ENCODE measurements around the gene PCDHB10.
"Not testable (repeated sequence)": the region's sequence is repeated elsewhere in the genome, so short reads cannot be mapped to it uniquely, and the experiment has no call there.

PCDHB10 gene

DNA sequence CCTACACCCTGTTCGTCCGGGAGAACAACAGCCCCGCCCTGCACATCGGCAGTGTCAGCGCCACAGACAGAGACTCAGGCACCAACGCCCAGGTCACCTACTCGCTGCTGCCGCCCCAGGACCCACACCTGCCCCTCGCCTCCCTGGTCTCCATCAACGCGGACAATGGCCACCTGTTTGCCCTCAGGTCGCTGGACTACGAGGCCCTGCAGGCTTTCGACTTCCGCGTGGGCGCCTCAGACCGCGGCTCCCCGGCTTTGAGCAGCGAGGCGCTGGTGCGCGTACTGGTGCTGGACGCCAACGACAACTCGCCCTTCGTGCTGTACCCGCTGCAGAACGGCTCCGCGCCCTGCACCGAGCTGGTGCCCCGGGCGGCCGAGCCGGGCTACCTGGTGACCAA, 3.5 kb upstream of the PCDHB10 start:
- DNase-seq = not testable (repeated sequence)

DNA sequence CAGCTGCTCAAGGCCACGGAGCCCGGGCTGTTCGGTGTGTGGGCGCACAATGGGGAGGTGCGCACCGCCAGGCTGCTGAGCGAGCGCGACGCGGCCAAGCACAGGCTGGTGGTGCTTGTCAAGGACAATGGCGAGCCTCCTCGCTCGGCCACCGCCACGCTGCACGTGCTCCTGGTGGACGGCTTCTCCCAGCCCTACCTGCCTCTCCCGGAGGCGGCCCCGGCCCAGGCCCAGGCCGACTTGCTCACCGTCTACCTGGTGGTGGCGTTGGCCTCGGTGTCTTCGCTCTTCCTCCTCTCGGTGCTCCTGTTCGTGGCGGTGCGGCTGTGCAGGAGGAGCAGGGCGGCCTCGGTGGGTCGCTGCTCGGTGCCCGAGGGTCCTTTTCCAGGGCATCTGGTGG, 3.0 kb upstream of the PCDHB10 start:
- not testable (repeated sequence) for DNase-seq

DNA sequence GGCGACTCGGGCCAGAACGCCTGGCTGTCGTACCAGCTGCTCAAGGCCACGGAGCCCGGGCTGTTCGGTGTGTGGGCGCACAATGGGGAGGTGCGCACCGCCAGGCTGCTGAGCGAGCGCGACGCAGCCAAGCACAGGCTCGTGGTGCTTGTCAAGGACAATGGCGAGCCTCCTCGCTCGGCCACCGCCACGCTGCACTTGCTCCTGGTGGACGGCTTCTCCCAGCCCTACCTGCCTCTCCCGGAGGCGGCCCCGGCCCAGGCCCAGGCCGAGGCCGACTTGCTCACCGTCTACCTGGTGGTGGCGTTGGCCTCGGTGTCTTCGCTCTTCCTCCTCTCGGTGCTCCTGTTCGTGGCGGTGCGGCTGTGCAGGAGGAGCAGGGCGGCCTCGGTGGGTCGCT, 2.2 kb downstream of the PCDHB10 start:
- DNase-seq = not testable (repeated sequence)

DNA sequence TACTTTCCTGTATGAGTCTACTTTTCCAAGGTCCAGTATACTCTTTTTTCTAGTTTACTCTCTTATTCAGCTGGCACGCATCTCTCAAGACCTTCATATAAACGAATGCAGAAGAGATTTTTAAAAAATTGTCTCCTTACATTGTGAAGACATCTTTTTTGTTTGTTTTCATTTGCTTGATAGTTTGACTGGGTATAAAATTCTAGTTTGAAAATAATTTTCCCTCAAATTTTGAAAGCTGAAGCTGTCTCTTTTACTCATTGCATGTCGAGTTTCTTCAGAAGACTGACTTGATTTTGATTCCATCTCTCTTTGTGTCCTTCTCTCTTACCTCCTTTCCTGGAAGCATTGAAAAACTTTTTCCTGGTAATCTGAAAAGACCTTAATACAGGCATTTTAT, 4.2 kb downstream of the PCDHB10 start:
- DNase-seq = no peak

DNA sequence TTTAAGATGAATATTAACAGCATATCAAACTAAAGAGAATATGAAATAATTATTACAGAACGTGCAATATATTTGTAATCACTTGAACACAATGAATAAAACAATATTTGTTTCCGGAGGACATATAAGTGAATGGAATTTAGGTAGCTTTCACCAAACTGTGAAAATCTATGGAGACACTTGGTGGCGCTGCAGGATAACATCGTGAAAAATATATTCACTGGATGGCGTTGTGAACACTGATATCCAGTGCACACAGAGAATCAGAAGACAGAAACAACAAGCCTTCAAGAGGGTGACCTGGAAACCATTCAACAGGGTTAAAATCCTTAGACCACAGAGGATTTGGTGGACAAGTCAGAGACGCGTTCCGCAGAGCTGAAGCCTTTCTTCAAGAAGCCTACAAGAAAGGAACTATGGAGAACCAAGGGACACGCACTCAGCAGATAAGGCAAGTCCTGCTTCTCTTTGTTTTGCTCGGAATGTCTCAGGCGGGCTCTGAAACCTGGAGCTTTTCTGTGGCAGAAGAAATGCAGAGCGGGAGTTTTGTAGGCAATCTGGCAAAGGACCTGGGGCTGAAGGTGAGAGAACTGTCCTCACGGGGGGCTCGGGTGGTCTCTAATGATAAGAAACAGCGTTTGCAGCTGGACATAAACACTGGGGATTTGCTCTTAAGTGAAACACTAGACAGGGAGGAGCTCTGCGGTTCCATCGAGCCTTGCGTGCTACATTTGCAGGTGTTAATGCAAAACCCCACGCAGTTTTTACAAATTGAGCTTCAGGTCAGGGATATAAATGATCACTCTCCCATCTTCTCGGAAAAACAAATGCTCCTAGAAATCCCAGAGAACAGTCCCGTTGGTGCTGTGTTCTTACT, 7.4 kb downstream of the PCDHB10 start, which contains the start of gene PCDHB11:
Gene PCDHB11, plus strand, starts transcription at position 269 of the 877 bp plus-strand sequence. Its CDS starts 148 bp downstream, at position 417.
- no peak for DNase-seq

DNA sequence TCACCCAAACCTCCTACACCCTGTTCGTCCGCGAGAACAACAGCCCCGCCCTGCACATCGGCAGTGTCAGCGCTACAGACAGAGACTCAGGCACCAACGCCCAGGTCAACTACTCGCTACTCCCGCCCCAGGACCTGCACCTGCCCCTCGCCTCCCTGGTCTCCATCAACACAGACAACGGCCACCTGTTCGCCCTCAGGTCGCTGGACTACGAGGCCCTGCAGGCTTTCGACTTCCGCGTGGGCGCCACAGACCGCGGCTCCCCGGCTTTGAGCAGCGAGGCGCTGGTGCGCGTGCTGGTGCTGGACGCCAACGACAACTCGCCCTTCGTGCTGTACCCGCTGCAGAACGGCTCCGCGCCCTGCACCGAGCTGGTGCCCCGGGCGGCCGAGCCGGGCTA, 9.0 kb downstream of the PCDHB10 start:
- DNase-seq = not testable (repeated sequence)

DNA sequence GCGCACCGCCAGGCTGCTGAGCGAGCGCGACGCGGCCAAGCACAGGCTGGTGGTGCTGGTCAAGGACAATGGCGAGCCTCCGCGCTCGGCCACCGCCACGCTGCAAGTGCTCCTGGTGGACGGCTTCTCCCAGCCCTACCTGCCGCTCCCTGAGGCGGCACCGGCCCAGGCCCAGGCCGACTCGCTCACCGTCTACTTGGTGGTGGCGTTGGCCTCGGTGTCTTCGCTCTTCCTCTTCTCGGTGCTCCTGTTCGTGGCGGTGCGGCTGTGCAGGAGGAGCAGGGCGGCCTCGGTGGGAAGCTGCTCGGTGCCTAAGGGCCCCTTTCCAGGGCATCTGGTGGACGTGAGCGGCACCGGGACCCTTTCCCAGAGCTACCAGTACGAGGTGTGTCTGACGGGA, 9.5 kb downstream of the PCDHB10 start:
- not testable (repeated sequence) for DNase-seq

DNA sequence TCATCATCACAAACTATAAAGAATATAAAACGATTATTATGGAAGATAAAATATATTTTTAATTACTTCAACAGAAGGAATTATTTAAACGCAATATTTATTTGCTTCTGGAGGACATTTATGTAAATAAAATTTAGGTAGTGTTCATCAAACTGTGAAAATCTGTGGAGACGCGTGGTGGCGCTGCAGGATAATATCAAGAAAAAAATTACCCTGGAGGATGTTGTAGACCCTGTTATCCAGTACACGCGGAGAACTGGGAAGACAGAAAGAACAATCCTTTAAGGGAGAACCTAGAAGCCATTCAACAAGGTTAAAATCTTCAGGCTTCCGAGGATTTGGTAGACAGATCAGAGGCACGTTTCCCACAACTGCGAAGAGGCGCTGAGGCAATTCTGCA, 16.3 kb downstream of the PCDHB10 start, which contains the start of gene PCDHB12:
Gene PCDHB12, plus strand, starts transcription at position 242 of the 400 bp plus-strand sequence. CDS start 189 bp downstream, outside the sequence.
- no peak for DNase-seq

DNA sequence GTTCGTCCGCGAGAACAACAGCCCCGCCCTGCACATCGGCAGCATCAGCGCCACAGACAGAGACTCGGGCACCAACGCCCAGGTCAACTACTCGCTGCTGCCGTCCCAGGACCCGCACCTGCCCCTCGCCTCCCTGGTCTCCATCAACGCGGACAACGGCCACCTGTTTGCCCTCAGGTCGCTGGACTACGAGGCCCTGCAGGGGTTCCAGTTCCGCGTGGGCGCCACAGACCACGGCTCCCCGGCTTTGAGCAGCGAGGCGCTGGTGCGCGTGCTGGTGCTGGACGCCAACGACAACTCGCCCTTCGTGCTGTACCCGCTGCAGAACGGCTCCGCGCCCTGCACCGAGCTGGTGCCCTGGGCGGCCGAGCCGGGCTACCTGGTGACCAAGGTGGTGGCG, 18.1 kb downstream of the PCDHB10 start:
- DNase-seq = not testable (repeated sequence)

DNA sequence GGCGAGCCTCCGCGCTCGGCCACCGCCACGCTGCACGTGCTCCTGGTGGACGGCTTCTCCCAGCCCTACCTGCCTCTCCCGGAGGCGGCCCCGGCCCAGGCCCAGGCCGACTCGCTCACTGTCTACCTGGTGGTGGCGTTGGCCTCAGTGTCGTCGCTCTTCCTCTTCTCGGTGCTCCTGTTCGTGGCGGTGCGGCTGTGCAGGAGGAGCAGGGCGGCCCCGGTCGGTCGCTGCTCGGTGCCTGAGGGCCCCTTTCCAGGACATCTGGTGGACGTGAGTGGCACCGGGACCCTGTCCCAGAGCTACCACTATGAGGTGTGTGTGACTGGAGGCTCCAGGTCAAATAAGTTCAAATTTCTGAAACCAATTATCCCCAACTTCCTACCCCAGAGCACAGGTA, 18.7 kb downstream of the PCDHB10 start:
- not testable (repeated sequence) for DNase-seq

DNA sequence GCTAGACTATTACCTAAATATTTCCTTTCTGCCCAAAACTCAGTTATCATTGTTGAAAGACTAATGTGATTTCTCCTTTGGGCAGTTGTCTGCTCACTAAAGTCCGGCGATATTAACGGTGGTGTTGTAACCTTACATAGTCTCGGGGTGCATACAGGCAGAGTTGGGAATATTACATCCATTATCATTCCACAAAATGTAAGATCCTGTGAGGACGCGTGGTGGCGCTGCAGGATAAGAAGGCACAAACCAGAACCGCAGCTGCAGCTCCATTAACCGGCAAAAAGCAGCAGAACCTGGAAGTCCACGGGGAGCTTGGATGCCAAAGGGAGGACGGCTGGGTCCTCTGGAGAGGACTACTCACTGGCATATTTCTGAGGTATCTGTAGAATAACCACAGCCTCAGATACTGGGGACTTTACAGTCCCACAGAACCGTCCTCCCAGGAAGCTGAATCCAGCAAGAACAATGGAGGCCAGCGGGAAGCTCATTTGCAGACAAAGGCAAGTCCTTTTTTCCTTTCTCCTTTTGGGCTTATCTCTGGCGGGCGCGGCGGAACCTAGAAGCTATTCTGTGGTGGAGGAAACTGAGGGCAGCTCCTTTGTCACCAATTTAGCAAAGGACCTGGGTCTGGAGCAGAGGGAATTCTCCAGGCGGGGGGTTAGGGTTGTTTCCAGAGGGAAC, 21.6 kb downstream of the PCDHB10 start, which contains the start of gene PCDHB13:
Gene PCDHB13, plus strand, starts transcription at position 264 of the 684 bp plus-strand sequence. Its CDS starts 205 bp downstream, at position 469.
- peak in 1 of 2 donors; percentile 13 for DNase-seq

DNA sequence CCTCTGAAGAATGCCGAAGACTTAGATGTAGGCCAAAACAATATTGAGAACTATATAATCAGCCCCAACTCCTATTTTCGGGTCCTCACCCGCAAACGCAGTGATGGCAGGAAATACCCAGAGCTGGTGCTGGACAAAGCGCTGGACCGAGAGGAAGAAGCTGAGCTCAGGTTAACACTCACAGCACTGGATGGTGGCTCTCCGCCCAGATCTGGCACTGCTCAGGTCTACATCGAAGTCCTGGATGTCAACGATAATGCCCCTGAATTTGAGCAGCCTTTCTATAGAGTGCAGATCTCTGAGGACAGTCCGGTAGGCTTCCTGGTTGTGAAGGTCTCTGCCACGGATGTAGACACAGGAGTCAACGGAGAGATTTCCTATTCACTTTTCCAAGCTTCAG, 22.4 kb downstream of the PCDHB10 start:
- not testable (repeated sequence) for DNase-seq

DNA sequence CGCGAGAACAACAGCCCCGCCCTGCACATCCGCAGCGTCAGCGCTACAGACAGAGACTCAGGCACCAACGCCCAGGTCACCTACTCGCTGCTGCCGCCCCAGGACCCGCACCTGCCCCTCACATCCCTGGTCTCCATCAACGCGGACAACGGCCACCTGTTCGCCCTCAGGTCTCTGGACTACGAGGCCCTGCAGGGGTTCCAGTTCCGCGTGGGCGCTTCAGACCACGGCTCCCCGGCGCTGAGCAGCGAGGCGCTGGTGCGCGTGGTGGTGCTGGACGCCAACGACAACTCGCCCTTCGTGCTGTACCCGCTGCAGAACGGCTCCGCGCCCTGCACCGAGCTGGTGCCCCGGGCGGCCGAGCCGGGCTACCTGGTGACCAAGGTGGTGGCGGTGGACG, 23.4 kb downstream of the PCDHB10 start:
- DNase-seq = not testable (repeated sequence)

DNA sequence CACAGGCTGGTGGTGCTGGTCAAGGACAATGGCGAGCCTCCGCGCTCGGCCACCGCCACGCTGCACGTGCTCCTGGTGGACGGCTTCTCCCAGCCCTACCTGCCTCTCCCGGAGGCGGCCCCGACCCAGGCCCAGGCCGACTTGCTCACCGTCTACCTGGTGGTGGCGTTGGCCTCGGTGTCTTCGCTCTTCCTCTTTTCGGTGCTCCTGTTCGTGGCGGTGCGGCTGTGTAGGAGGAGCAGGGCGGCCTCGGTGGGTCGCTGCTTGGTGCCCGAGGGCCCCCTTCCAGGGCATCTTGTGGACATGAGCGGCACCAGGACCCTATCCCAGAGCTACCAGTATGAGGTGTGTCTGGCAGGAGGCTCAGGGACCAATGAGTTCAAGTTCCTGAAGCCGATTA, 23.9 kb downstream of the PCDHB10 start:
- DNase-seq = not testable (repeated sequence)

DNA sequence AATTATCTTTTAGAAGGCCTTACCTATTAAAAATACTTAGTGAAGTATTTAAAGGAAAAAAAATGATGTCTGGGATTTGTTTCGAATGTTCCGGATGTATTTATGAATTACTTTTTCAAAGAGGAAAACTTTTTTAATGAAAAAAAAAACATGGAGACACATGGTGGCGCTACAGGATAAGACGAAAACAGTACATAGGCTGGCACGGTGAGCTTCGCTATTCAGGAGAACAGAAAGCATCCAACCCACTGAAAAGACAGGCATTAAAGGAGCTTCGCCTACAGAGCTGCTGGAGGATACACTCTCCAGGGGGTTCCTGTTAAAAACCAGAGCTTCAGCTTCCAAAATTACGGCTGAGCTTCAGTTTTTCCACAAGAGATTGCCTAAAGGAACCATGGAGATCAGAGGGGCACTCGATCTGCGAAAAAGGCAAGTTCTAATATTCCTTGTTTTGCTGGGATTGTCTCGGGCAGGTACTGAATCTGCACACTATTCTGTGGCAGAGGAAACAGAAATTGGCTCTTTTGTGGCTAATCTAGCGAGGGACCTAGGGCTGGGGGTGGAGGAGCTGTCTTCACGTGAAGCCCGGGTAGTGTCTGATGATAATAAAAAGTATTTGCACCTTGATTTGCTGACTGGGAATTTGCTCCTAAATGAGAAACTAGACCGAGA, 31.1 kb downstream of the PCDHB10 start, which contains the start of gene PCDHB14:
Gene PCDHB14, plus strand, starts transcription at position 232 of the 672 bp plus-strand sequence. Its CDS starts 163 bp downstream, at position 395.
- peak in 1 of 2 donors; percentile 4 for DNase-seq

DNA sequence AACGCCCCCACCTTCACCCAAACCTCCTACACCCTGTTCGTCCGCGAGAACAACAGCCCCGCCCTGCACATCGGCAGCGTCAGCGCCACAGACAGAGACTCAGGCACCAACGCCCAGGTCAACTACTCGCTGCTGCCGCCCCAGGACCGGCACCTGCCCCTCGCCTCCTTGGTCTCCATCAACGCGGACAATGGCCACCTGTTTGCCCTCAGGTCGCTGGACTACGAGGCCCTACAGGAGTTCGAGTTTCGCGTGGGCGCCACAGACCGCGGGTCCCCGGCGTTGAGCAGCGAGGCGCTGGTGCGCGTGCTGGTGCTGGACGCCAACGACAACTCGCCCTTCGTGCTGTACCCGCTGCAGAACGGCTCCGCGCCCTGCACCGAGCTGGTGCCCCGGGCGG, 32.7 kb downstream of the PCDHB10 start:
- DNase-seq = not testable (repeated sequence)

DNA sequence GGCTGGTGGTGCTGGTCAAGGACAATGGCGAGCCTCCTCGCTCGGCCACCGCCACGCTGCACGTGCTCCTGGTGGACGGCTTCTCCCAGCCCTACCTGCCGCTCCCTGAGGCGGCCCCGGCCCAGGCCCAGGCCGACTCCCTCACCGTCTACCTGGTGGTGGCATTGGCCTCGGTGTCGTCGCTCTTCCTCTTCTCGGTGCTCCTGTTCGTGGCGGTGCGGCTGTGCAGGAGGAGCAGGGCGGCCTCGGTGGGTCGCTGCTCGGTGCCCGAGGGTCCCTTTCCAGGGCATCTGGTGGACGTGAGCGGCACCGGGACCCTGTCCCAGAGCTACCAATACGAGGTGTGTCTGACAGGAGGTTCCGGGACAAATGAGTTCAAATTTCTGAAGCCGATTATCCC, 33.3 kb downstream of the PCDHB10 start:
- not testable (repeated sequence) for DNase-seq

DNA sequence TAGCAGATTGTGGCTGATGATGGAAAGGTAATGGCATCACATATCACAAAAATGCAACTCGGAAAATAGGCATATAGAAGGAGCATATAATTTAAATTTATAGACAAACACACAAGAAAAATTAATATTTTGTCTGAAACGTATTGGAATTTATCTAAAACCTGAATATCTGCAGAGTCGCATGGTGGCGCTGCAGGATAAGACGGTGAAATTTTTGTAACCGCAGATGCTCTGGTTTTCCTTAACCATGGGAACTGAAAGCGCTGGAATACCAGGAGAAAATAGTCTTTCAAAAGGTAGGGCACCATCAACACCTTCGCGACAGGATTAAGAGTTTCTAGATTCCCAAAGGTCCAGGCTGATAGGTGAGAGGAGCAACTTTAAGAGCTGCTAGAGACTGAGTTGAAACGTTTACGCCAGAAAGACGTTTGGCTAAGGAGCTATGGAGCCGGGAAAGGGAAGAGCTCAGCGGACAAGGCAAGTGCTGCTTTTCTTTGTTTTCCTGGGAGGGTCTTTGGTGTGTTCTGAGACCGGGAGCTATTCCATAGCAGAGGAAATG, 42.0 kb downstream of the PCDHB10 start:
- no peak for DNase-seq

DNA sequence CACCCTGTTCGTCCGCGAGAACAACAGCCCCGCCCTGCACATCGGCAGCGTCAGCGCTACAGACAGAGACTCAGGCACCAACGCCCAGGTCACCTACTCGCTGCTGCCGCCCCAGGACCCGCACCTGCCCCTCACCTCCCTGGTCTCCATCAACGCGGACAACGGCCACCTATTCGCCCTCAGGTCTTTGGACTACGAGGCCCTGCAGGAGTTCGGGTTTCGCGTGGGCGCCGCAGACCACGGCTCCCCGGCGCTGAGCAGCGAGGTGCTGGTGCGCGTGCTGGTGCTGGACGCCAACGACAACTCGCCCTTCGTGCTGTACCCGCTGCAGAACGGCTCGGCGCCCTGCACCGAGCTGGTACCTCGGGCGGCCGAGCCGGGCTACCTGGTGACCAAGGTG, 43.8 kb downstream of the PCDHB10 start:
- DNase-seq = not testable (repeated sequence)

DNA sequence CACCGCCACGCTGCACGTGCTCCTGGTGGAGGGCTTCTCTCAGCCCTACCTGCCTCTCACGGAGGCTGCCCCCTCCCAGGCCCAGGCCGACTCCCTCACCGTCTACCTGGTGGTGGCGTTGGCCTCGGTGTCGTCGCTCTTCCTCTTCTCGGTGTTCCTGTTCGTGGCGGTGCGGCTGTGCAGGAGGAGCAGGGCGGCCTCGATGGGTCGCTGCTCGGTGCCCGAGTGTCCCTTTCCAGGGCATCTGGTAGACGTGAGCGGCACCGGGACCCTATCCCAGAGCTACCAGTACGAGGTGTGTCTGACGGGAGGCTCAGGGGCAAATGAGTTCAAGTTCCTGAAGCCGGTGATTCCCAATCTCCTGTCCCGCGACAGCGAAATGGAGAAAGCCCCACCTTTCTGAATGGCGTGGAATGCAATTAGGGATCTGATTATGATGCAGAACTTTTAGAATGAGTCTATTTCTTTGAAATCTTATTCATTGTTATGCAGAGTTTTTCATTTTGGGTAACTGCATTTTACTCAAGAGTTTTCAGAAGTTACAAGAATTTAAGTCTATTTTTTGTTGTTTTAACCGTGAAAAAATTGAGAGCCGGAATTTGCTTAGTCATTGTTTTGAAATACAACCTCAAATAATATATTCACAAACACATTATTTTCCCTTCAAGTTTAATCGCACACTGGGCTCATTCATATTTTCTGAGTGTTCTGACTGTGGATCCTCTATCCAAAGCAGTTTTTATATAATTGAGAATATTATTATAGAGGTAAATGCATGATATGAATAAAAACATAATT, 44.6 kb downstream of the PCDHB10 start:
- no peak for DNase-seq

DNA sequence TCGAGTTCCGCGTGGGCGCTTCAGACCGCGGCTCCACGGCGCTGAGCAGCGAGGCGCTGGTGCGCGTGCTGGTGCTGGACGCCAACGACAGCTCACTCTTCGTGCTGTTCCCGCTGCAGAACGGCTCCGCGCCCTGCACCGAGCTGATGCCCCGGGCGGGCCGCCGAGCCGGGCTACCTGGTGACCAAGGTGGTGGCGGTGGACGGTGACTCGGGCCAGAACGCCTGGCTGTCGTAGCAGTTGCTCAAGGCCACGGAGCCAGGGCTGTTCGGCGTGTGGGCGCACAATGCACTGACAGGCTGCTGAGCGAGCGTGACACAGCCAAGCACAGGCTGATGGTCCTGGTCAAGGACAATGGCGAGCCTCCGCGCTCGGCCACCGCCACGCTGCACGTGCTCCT, 49.3 kb downstream of the PCDHB10 start:
- DNase-seq = no peak
